IPS-NIHi11 (cell line): ENCODE data around the gene RNF114.
"Not testable (repeated sequence)": the region's sequence is repeated elsewhere in the genome, so short reads cannot be mapped to it uniquely, and the experiment has no call there.

Experiments used
- DNase-seq: peaks from one replicate; pipeline ENCODE4 v3.0.0; 2012; ENCODE audit warnings: mixed read lengths, low spot score

Gene RNF114

GRCh38 chr20:49928411-49929141 lies 7.6 kb upstream of the RNF114 start:
- DNase-seq, result peak; percentile 85

GRCh38 chr20:49929142-49929494 lies 7.1 kb upstream of the RNF114 start:
- no peak for DNase-seq

- no peak for DNase-seq
These were observed 448 bp upstream of the RNF114 start for GRCh38 chr20:49935746-49936152.

GRCh38 chr20:49937027-49937929 lies 1.1 kb downstream of the RNF114 start:
- no peak for DNase-seq

DNA sequence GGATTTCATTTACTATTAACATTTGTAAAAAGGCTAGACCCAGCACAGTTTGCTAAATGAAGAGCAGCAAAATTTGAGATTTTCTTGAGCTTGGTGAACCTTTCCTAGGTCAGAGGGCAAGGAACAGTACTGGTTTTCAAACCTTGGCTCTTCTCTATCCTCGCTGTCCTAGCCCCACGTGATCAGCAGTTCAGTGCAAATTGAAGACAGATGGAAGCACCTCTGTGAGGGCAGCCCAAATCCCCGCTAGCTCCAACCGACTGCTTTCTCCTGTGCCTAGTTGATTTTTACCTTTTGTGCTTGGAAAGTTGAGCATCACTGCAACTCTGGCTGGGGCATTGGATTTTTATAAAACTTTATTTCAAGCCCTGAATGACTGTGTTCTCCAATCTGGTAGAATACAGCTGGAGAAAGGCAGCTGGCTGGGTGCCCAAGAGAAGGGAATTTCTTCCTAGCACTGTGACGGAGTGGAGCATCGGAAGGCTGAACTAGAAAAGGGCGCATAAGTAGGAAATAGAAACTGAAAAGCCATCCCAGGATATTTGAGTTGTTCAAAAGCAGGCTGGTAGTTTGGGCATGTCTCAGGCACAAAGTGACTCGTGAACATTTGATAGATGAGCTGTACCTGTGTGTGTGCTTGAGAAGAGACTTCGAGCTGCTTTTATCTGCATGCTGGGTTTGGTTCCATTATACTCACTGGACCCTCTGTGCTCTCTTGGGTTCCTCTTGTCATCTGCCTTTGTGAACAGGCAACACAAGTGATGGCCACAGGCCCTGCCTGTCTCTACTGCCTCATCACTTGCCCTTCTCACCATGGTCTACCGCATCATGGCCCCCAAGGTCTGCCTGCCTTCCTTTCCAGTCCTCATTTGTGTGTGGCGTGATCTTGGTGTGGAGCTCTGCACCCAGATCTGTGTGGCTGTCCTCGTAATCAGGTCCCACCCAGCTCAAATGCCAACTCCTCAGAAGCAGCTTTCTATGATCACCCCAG lies 2.3 kb downstream of the RNF114 start:
- DNase-seq, result no peak

DNA sequence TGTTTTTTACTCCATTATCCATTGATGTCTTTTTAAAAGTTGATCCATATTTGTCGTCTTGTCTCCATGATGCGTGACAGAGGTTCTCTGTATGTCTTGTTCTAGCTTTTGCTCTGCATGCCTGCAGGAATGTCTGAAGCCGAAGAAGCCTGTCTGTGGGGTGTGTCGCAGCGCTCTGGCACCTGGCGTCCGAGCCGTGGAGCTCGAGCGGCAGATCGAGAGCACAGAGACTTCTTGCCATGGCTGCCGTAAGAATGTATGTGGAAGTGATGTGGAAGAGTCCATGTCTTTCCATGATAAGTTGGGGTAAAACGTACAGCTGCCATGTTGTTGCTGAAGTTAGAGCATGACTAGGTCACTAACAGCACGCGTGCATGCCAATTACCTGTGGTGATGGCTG lies 5.3 kb downstream of the RNF114 start:
- DNase-seq, result no peak

DNA sequence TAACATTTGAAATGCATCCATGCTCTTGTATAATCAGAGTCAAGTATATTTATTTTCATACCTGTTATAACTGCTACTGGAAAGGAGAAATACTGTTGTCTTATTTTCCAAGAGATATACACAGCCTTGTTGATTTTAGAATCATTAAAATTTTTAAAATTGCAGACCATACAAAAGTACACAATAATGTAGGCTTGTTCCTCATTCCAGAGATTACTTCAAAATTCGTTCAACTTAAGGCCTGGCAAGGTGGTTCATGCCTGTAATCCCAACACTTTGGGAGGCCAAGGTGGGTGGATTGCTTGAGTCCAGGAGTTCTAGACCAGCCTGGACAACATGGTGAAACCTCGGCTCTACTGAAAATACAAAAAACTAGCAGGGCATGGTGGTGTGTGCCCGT lies 6.1 kb downstream of the RNF114 start:
- no peak for DNase-seq

GRCh38 chr20:49942942-49943341 lies 6.7 kb downstream of the RNF114 start:
- DNase-seq, result no peak

DNA sequence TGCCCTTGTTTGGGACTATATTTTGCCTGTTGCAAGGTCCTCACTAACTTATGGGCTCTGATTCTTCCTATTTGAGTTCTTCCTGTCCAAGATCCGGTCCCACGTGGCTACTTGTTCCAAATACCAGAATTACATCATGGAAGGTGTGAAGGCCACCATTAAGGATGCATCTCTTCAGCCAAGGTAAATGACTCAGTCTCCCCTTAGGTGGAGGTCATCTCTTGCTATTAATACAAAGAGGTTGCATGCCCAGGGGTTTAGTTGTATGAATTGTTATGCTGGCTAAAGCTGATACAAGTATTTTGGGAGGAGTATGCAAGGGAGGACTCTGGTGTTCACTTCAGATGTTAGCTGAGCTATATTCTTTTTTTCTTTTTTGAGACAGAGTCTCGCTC lies 9.1 kb downstream of the RNF114 start:
- DNase-seq, result no peak

- DNase-seq, result no peak
These were observed 9.7 kb downstream of the RNF114 start for GRCh38 chr20:49945701-49946477.

DNA sequence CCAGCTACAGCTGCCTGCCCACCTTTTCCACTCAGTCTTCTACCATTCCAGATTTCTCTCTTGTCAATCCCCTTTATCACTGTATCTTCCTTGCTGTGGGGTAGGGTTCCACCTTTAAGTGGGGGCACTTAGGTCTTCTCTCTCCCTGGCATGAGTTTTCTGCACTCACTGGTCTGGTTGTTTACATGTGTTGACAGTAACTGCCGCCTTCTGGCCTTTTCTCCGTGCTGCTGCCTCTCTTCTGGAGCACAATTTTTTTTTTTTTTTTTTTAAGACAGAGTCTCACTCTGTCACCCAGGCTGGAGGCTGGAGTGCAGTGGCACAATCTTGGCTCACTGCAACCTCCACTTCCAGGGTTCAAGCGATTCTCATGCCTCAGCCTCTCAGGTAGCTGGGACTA lies 12.0 kb downstream of the RNF114 start:
- DNase-seq, result no peak

DNA sequence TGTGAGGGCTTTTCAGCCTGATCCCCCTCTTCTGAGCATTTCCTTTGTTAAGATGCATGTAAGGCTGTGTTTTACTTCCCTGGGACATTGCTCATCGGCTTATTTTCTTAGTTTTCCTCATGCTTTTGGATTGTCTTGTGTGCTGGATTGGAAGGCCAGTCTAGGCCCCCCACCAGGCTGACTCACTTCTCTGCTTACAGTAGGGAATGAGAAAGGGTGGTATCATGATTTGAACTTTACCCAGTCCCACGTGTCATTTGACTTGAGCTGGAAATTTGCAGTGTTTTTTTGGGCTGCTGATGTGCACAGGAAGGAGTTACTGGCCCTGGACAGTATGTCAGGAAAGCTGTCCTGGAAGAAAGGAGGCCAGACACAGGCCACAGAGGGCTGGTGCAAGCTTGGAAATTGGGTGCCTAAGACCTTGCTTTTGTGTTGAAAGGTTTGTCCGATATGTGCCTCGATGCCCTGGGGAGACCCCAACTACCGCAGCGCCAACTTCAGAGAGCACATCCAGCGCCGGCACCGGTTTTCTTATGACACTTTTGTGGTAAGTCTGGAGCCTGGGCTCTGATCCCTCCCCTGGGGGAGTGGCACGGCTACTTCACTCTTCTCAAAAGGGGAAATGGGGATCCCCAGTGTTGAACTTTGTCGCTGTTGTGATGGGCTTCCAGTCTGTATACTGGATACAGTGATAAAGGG lies 12.8 kb downstream of the RNF114 start:
- no peak for DNase-seq

GRCh38 chr20:49951151-49951550 lies 15.0 kb downstream of the RNF114 start:
- no peak for DNase-seq

DNA sequence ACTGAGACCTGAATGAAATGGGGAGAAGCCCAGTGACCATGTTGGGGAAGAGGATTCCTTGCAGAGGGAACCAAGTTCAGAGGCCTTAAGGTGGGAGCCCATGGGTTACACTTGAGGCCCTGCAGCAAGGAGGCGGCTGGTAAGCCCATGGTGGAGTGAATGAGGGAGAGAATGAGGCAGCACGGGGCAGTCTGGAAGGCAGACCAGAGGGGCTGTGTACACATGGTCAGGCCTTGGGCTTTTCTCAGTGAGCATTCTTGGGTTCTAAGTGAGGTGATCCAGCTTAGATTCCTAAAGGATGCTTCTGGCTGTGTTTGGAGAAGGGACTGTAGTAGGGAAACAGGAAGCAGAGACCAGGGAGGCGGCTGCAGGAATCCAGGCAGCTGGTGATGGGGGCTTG lies 19.0 kb downstream of the RNF114 start:
- no peak for DNase-seq

- DNase-seq, result not testable (repeated sequence)
These were observed 19.7 kb downstream of the RNF114 start for GRCh38 chr20:49955830-49956396.

GRCh38 chr20:49956689-49957088 lies 20.5 kb downstream of the RNF114 start:
- no peak for DNase-seq

GRCh38 chr20:49957089-49957938 lies 21.1 kb downstream of the RNF114 start:
- not testable (repeated sequence) for DNase-seq

- no peak for DNase-seq
These were observed 25.2 kb downstream of the RNF114 start for GRCh38 chr20:49961413-49961812.
